SJCRH30 (cell line): Measurements from ENCODE around the gene BRSK1. TPM values are rescaled to one million over a fixed set of nuclear protein-coding genes. Genes with fewer than 3 reads are reported as not detected.
A peak's percentile ranks its signal among the peaks of the same experiment; 100 is the strongest.

ENCODE experiments used
- DNase-seq, 2 experiments: peaks; one replicate each; pipeline ENCODE4 v3.0.0-alpha.2; 2015 to 2020
- H3K27ac ChIP-seq: fragments of 250-450 bp; sonication (Bioruptor Pico); 2 replicates; pipeline ENCODE4 v1.5.1; 2020; ENCODE audit warnings: mild to moderate bottlenecking, moderate library complexity
- H3K27me3 ChIP-seq: fragments of 250-450 bp; sonication (Bioruptor Pico); 2 replicates; pipeline ENCODE4 v1.5.1; 2020; ENCODE audit warnings: mild to moderate bottlenecking, moderate library complexity
- H3K36me3 ChIP-seq: fragments of 250-450 bp; sonication (Bioruptor Pico); 2 replicates; pipeline ENCODE4 v1.5.1; 2020; ENCODE audit warnings: mild to moderate bottlenecking, moderate library complexity
- H3K4me1 ChIP-seq: fragments of 250-450 bp; sonication (Bioruptor Pico); 2 replicates; pipeline ENCODE4 v1.5.1; 2020; ENCODE audit warnings: mild to moderate bottlenecking, moderate library complexity
- H3K4me3 ChIP-seq: fragments of 250-450 bp; sonication (Bioruptor Pico); 2 replicates; pipeline ENCODE4 v1.5.1; 2020; ENCODE audit warnings: mild to moderate bottlenecking, moderate library complexity
- H3K9me3 ChIP-seq: fragments of 250-450 bp; sonication (Bioruptor Pico); replicated peaks from 2 replicates; pipeline ENCODE4 v1.5.1; 2020; ENCODE audit warnings: mild to moderate bottlenecking, moderate library complexity
- total RNA-seq: library from RNA; depleted of rRNA; stranded (reverse); fragments of >200 nt; shearing (Covaris generic); gene quantifications from 2 replicates; pipeline ENCODE4 v1.2.3, GENCODE V29; 2014; rRNA removed

BRSK1 gene
- total RNA-seq, 1 experiment from 2014 or later: 13.2 TPM

- Histone ChIP-seq H3K36me3 (peaks cover 3% of the 10 kb centered on the region), H3K4me3 (no peak overlapping the region), H3K4me1 (peaks cover 7% of the 10 kb centered on the region; the same call in 1 of the 2 replicates), H3K9me3 (no peaks in the 10 kb centered on the region), H3K27me3 (no peaks in the 10 kb centered on the region; the same call in 1 of the 2 replicates), H3K27ac (no peak overlapping the region)
- no peak for DNase-seq
These were observed 68.8 kb downstream of the BRSK1 start for GRCh38 chr19:55352549-55353145.

- no peak overlapping the region for H3K4me3 ChIP-seq
- peaks cover 3% of the 10 kb centered on the region for H3K36me3 ChIP-seq
- no peaks in the 10 kb centered on the region; the same call in 1 of the 2 replicates for H3K27me3 ChIP-seq
- DNase-seq: no peak
- H3K27ac ChIP-seq: no peak overlapping the region
- H3K9me3 ChIP-seq: no peaks in the 10 kb centered on the region
- peaks cover 7% of the 10 kb centered on the region; the same call in 1 of the 2 replicates for H3K4me1 ChIP-seq
These were observed 69.6 kb downstream of the BRSK1 start for GRCh38 chr19:55353356-55353802.

GRCh38 chr19:55353803-55354697, 70.3 kb downstream of the BRSK1 start:
- no peaks in the 10 kb centered on the region for H3K9me3 ChIP-seq
- H3K27me3 ChIP-seq: peaks cover 3% of the 10 kb centered on the region; the same call in 1 of the 2 replicates
- H3K36me3 ChIP-seq: peaks cover 3% of the 10 kb centered on the region
- H3K4me3 ChIP-seq: no peak overlapping the region
- no peak overlapping the region for H3K27ac ChIP-seq
- DNase-seq: no peak
- peaks cover 7% of the 10 kb centered on the region; the same call in 1 of the 2 replicates for H3K4me1 ChIP-seq

- H3K27ac ChIP-seq: no peak within 1 kb of the TSS
- H3K27me3 ChIP-seq: peaks cover 3% of the 10 kb centered on the region; the same call in 1 of the 2 replicates
- no peak within 1 kb of the TSS for H3K4me3 ChIP-seq
- no peaks in the 10 kb centered on the region for H3K9me3 ChIP-seq
- DNase-seq: no peak
- no peaks in the 10 kb centered on the region for H3K36me3 ChIP-seq
- peaks cover 7% of the 10 kb centered on the region; the same call in 1 of the 2 replicates for H3K4me1 ChIP-seq
These were observed 71.0 kb downstream of the BRSK1 start, which contains the start of gene COX6B2 for GRCh38 chr19:55354698-55355212. COX6B2 (minus strand) TSS chr19:55354719; CDS start chr19:55354521, 198 bp downstream.

GRCh38 chr19:55355213-55355821, 71.5 kb downstream of the BRSK1 start:
- Histone ChIP-seq H3K27me3 (peaks cover 3% of the 10 kb centered on the region; the same call in 1 of the 2 replicates), H3K36me3 (no peaks in the 10 kb centered on the region), H3K4me3 (no peak overlapping the region), H3K4me1 (peaks cover 7% of the 10 kb centered on the region; the same call in 1 of the 2 replicates), H3K27ac (no peak overlapping the region), H3K9me3 (no peaks in the 10 kb centered on the region)
- peak; percentile 53 to 58 for DNase-seq

- H3K27me3 ChIP-seq: peaks cover 3% of the 10 kb centered on the region; the same call in 1 of the 2 replicates
- DNase-seq: no peak
- H3K9me3 ChIP-seq: no peaks in the 10 kb centered on the region
- H3K4me3 ChIP-seq: no peak overlapping the region
- no peaks in the 10 kb centered on the region for H3K36me3 ChIP-seq
- no peak overlapping the region for H3K27ac ChIP-seq
- peaks cover 12% of the 10 kb centered on the region; the same call in 1 of the 2 replicates for H3K4me1 ChIP-seq
These were observed 74.7 kb downstream of the BRSK1 start for GRCh38 chr19:55358493-55358892.

- Histone ChIP-seq H3K36me3 (no peaks in the 10 kb centered on the region), H3K9me3 (no peaks in the 10 kb centered on the region), H3K4me3 (no peak overlapping the region), H3K4me1 (peaks cover 12% of the 10 kb centered on the region; the same call in 1 of the 2 replicates), H3K27ac (no peak overlapping the region), H3K27me3 (peaks cover 3% of the 10 kb centered on the region; the same call in 1 of the 2 replicates)
- peak; percentile 46 to 54 for DNase-seq
These were observed 75.4 kb downstream of the BRSK1 start for GRCh38 chr19:55358943-55359908.

- H3K4me1 ChIP-seq: peaks cover 5% of the 10 kb centered on the region; the same call in 1 of the 2 replicates
- H3K4me3 ChIP-seq: no peak overlapping the region
- 0 out of 2 replicates have a peak, but pooled peaks cover 3% of the 10 kb centered on the region for H3K27me3 ChIP-seq
- H3K27ac ChIP-seq: no peak overlapping the region
- H3K36me3 ChIP-seq: no peaks in the 10 kb centered on the region
- DNase-seq: no peak
- H3K9me3 ChIP-seq: no peaks in the 10 kb centered on the region
These were observed 77.1 kb downstream of the BRSK1 start for GRCh38 chr19:55360902-55361301.

Other genes with a start within 250 kb of the BRSK1 start
- 15.1 and 16.7 TPM in 2 replicates for gene GP6, start 245.7 kb upstream of the BRSK1 start, total RNA-seq
- gene RDH13, start 220.8 kb upstream of the BRSK1 start, total RNA-seq: 29.9 and 30.5 TPM in 2 replicates
- 1.4 and 1.7 TPM in 2 replicates for gene EPS8L1, start 208.1 kb upstream of the BRSK1 start, total RNA-seq
- gene PPP1R12C, start 166.4 kb upstream of the BRSK1 start, total RNA-seq: 26.2 and 30.5 TPM in 2 replicates
- gene TNNT1, start 134.8 kb upstream of the BRSK1 start, total RNA-seq: 599 and 612 TPM in 2 replicates
- gene TNNI3, start 126.3 kb upstream of the BRSK1 start, total RNA-seq: 2.4 and 2.5 TPM in 2 replicates
- 9.1 and 14.0 TPM in 2 replicates for gene DNAAF3, start 117.4 kb upstream of the BRSK1 start, total RNA-seq
- gene SYT5, start 103.7 kb upstream of the BRSK1 start, total RNA-seq: 0.36 TPM in 1 of 2 replicates, not detected in the other
- 0.94 and 1.4 TPM in 2 replicates for gene PTPRH, start 74.5 kb upstream of the BRSK1 start, total RNA-seq
- 2.3 and 2.5 TPM in 2 replicates for gene TMEM86B, start 55.2 kb upstream of the BRSK1 start, total RNA-seq
- 39.5 and 44.9 TPM in 2 replicates for gene PPP6R1, start 25.0 kb upstream of the BRSK1 start, total RNA-seq
- gene HSPBP1, start 3.9 kb upstream of the BRSK1 start, total RNA-seq: 39.3 and 40.8 TPM in 2 replicates
- gene TMEM150B, start 41.3 kb downstream of the BRSK1 start, total RNA-seq: not detected in 2 replicates
- 21.2 and 21.6 TPM in 2 replicates for gene KMT5C, start 55.9 kb downstream of the BRSK1 start, total RNA-seq
- gene COX6B2, start 70.7 kb downstream of the BRSK1 start, total RNA-seq: 0.45 TPM in 1 of 2 replicates, not detected in the other
- not detected in 2 replicates for gene GARIN5B, start 79.3 kb downstream of the BRSK1 start, total RNA-seq
- 16.7 and 17.8 TPM in 2 replicates for gene IL11, start 86.5 kb downstream of the BRSK1 start, total RNA-seq
- not detected in 2 replicates for gene TMEM190, start 92.8 kb downstream of the BRSK1 start, total RNA-seq
- 0.14 and 0.25 TPM in 2 replicates for gene TMEM238, start 100.3 kb downstream of the BRSK1 start, total RNA-seq
- 612 and 617 TPM in 2 replicates for gene RPL28, start 101.9 kb downstream of the BRSK1 start, total RNA-seq
- gene UBE2S, start 123.8 kb downstream of the BRSK1 start, total RNA-seq: 509 and 566 TPM in 2 replicates
- gene SHISA7, start 159.3 kb downstream of the BRSK1 start, total RNA-seq: not detected in 2 replicates
- gene ISOC2, start 177.6 kb downstream of the BRSK1 start, total RNA-seq: 63.2 and 70.8 TPM in 2 replicates
- not detected in 2 replicates for gene C19orf85, start 180.8 kb downstream of the BRSK1 start, total RNA-seq
- 2.9 and 3.6 TPM in 2 replicates for gene ZNF628, start 192.6 kb downstream of the BRSK1 start, total RNA-seq
- gene NAT14, start 201.2 kb downstream of the BRSK1 start, total RNA-seq: 22.1 and 25.9 TPM in 2 replicates
- 3.1 and 3.8 TPM in 2 replicates for gene SSC5D, start 204.4 kb downstream of the BRSK1 start, total RNA-seq